Neural cell (in vitro differentiated cells): ENCODE data around the gene CACNA1B. TPM values are rescaled to one million over a fixed set of nuclear protein-coding genes. Genes with fewer than 3 reads are reported as not detected.

Source experiments
- H2AFZ ChIP-seq: fragments of 200-600, 300-800 bp; sonication (generic), shearing (Covaris generic); 2 replicates; pipeline ENCODE4 v1.6.0; 2014; ENCODE audit warnings: low read depth, mild to moderate bottlenecking, antibody characterized with exemption, low read length, moderate library complexity
- H3F3A ChIP-seq: fragments of 200-600 bp; shearing (Covaris generic); 2 replicates; pipeline ENCODE4 v1.6.1; 2016; ENCODE audit warnings: mild to moderate bottlenecking, moderate library complexity, mixed read lengths, antibody characterized with exemption, low read length; ENCODE audit not compliant: insufficient read depth, poor library complexity, severe bottlenecking
- H3K27ac ChIP-seq: fragments of 200-600, 300-800 bp; sonication (generic), shearing (Covaris generic); 2 replicates; pipeline ENCODE4 v1.5.1; 2014; ENCODE audit warnings: mild to moderate bottlenecking, low read length, moderate library complexity
- H3K27me3 ChIP-seq: fragments of 300-800, 200-600 bp; sonication (generic), shearing (Covaris generic); 2 replicates; pipeline ENCODE4 v1.6.0; 2014; ENCODE audit warnings: mild to moderate bottlenecking, low read depth, low read length, moderate library complexity; ENCODE audit not compliant: insufficient read depth
- H3K36me3 ChIP-seq: fragments of 300-800, 200-600 bp; sonication (generic), shearing (Covaris generic); 2 replicates; pipeline ENCODE4 v1.5.1; 2014; ENCODE audit warnings: mild to moderate bottlenecking, antibody characterized with exemption, low read length, moderate library complexity; ENCODE audit not compliant: insufficient read depth
- H3K4me2 ChIP-seq: fragments of 300-800, 200-600 bp; sonication (generic), shearing (Covaris generic); 2 replicates; pipeline ENCODE4 v1.6.0; 2014; ENCODE audit warnings: mild to moderate bottlenecking, low read length
- H3K4me3 ChIP-seq: fragments of 300-800, 200-600 bp; sonication (generic), shearing (Covaris generic); 2 replicates; pipeline ENCODE4 v1.5.1; 2014; ENCODE audit warnings: mild to moderate bottlenecking, low read length, moderate library complexity
- H3K79me2 ChIP-seq: fragments of 200-600 bp; shearing (Covaris generic); replicated peaks from 2 replicates; pipeline ENCODE4 v1.6.0; 2014; ENCODE audit warnings: mild to moderate bottlenecking, low read length, moderate library complexity; ENCODE audit not compliant: insufficient read depth
- H3K9ac ChIP-seq: fragments of 300-800, 200-600 bp; sonication (generic), shearing (Covaris generic); 2 replicates; pipeline ENCODE4 v1.6.1; 2016; ENCODE audit warnings: mild to moderate bottlenecking, low read length, mixed read lengths
- H3K9me2 ChIP-seq: fragments of 200-600 bp; shearing (Covaris generic); 2 replicates; pipeline ENCODE4 v1.6.1; 2016; ENCODE audit warnings: mild to moderate bottlenecking, low read length, mixed read lengths; ENCODE audit not compliant: insufficient read depth
- H3K9me3 ChIP-seq: fragments of 200-600, 300-800 bp; sonication (generic), shearing (Covaris generic); 2 replicates; pipeline ENCODE4 v1.6.1; 2016; ENCODE audit warnings: mild to moderate bottlenecking, mixed run types, low read length, moderate library complexity, mixed read lengths
- H4K20me1 ChIP-seq: fragments of 200-600 bp; shearing (Covaris generic); 2 replicates; pipeline ENCODE4 v1.6.1; 2016; ENCODE audit warnings: mild to moderate bottlenecking, mixed run types; ENCODE audit not compliant: insufficient read depth
- CTCF ChIP-seq: fragments of 450-650 bp; IDR thresholded peaks from 2 replicates; pipeline ENCODE4 v1.5.1; 2014; ENCODE audit warnings: antibody characterized with exemption, mild to moderate bottlenecking, moderate library complexity; ENCODE audit not compliant: poor library complexity, severe bottlenecking
- EP300 ChIP-seq: fragments of 450-650 bp; conservative IDR thresholded peaks from 2 replicates; pipeline ENCODE4 v1.6.1; 2014; ENCODE audit warnings: antibody characterized with exemption, mild to moderate bottlenecking, moderate library complexity; ENCODE audit not compliant: poor library complexity, severe bottlenecking
- EZH2 ChIP-seq: fragments of 200-600, 300-800 bp; shearing (Covaris generic), sonication (generic); IDR thresholded peaks from 2 replicates; pipeline ENCODE4 v1.6.1; 2014; ENCODE audit warnings: antibody characterized with exemption, low read length, borderline replicate concordance, mild to moderate bottlenecking; ENCODE audit not compliant: insufficient read depth, poor library complexity, severe bottlenecking
- MXI1 ChIP-seq: fragments of 450-650 bp; conservative IDR thresholded peaks from 2 replicates; pipeline ENCODE4 v1.6.1; 2014; ENCODE audit warnings: antibody characterized with exemption, mild to moderate bottlenecking; ENCODE audit not compliant: poor library complexity, severe bottlenecking
- POLR2AphosphoS5 ChIP-seq: IDR thresholded peaks from 2 replicates; pipeline ENCODE4 v1.6.1; 2012
- RAD21 ChIP-seq: fragments of 450-650 bp; conservative IDR thresholded peaks from 2 replicates; pipeline ENCODE4 v1.6.1; 2014; ENCODE audit warnings: antibody characterized with exemption, mild to moderate bottlenecking, moderate library complexity
- REST ChIP-seq: IDR thresholded peaks from 2 replicates; pipeline ENCODE4 v1.6.1; 2012; ENCODE audit warnings: borderline replicate concordance
- SMC3 ChIP-seq: fragments of 450-650 bp; conservative IDR thresholded peaks from 2 replicates; pipeline ENCODE4 v1.6.1; 2014; ENCODE audit warnings: antibody characterized with exemption, mild to moderate bottlenecking, moderate library complexity; ENCODE audit not compliant: poor library complexity
- TAF1 ChIP-seq: IDR thresholded peaks from 2 replicates; pipeline ENCODE4 v1.6.1; 2012; ENCODE audit warnings: low read depth
- polyA plus RNA-seq: library from polyadenylated mRNA; depleted of rRNA; stranded (reverse); fragments of >200 nt; gene quantifications from 2 replicates; pipeline ENCODE4 v1.2.3, GENCODE V29; 2014

Gene CACNA1B
- polyA plus RNA-seq, 1 donor from 2014 or later: 5.8 TPM

- TF ChIP-seq REST: no peak
Measured at GRCh38 chr9:138116521-138116920, 238.9 kb downstream of the CACNA1B start (continued).

- Histone ChIP-seq H3K9ac (no peak overlapping the region), H3K4me3 (no peak overlapping the region), H3K27me3 (no peaks in the 10 kb centered on the region), H3K79me2 (no peaks in the 10 kb centered on the region), H3K4me2 (no peak overlapping the region), H3K27ac (no peak overlapping the region), H3K9me2 (no peaks in the 10 kb centered on the region), H2AFZ (no peak overlapping the region), H4K20me1 (no peaks in the 10 kb centered on the region), H3K36me3 (peaks cover 6% of the 10 kb centered on the region), H3K9me3 (peaks cover 6% of the 10 kb centered on the region), H3F3A (no peaks in the 10 kb centered on the region)
- TF ChIP-seq RAD21 (no peak), REST (no peak), TAF1 (no peak), MXI1 (no peak), POLR2AphosphoS5 (no peak), SMC3 (no peak), EZH2 (no peak), CTCF (no peak), EP300 (no peak)
Measured at GRCh38 chr9:138117101-138117750, 239.6 kb downstream of the CACNA1B start.
